Parathyroid adenoma (tissue), 2 donors: ENCODE results near the gene SSR3.

ENCODE experiments used
- H2AFZ ChIP-seq: fragments of 300-600 bp; sonication (generic); one replicate; pipeline ENCODE4 v1.7.0; 2017; ENCODE audit warnings: antibody characterized with exemption, mild to moderate bottlenecking
- H3K27ac ChIP-seq: fragments of 300-600 bp; sonication (generic); one replicate; pipeline ENCODE4 v1.7.0; 2017
- H3K27me3 ChIP-seq: fragments of 300-600 bp; sonication (generic); one replicate; pipeline ENCODE4 v1.7.0; 2017; ENCODE audit warnings: low read length; ENCODE audit not compliant: control insufficient read depth, insufficient read depth
- H3K36me3 ChIP-seq: fragments of 300-600 bp; sonication (generic); one replicate; pipeline ENCODE4 v1.7.0; 2017; ENCODE audit warnings: low read length; ENCODE audit not compliant: control insufficient read depth, insufficient read depth
- H3K4me1 ChIP-seq: fragments of 300-600 bp; sonication (generic); one replicate; pipeline ENCODE4 v1.7.0; 2017; ENCODE audit warnings: control low read depth
- H3K4me2 ChIP-seq: fragments of 300-600 bp; sonication (generic); one replicate; pipeline ENCODE4 v1.7.0; 2017; ENCODE audit warnings: low read length
- H3K4me3 ChIP-seq: fragments of 300-600 bp; sonication (generic); one replicate; pipeline ENCODE4 v1.7.0; 2017; ENCODE audit warnings: low read depth, low read length
- H3K79me2 ChIP-seq: fragments of 300-600 bp; sonication (generic); one replicate; pipeline ENCODE4 v1.7.0; 2017; ENCODE audit warnings: control low read depth
- H3K9ac ChIP-seq: fragments of 300-600 bp; sonication (generic); one replicate; pipeline ENCODE4 v1.7.0; 2017; ENCODE audit warnings: mild to moderate bottlenecking
- H3K9me3 ChIP-seq: fragments of 300-600 bp; sonication (generic); one replicate; pipeline ENCODE4 v1.7.0; 2017; ENCODE audit warnings: low read length; ENCODE audit not compliant: control insufficient read depth
- CTCF ChIP-seq: fragments of 300-600 bp; sonication (generic); IDR thresholded peaks from one replicate; pipeline ENCODE4 v1.7.0; 2017; ENCODE audit warnings: antibody characterized with exemption, mild to moderate bottlenecking
- donor health status: primary hyperparathyroidism.

SSR3 gene

GRCh38 chr3:156527060-156527459 is 27.9 kb downstream of the SSR3 start:
- Histone ChIP-seq H3K9me3 (no peaks in the 10 kb centered on the region), H3K4me1 (peaks cover 5% of the 10 kb centered on the region), H3K27ac (no peak overlapping the region), H3K4me2 (no peak overlapping the region), H3K36me3 (no peaks in the 10 kb centered on the region), H3K79me2 (no peaks in the 10 kb centered on the region), H3K27me3 (no peaks in the 10 kb centered on the region), H3K4me3 (no peak overlapping the region), H2AFZ (no peak overlapping the region), H3K9ac (no peak overlapping the region)
- no peak for TF ChIP-seq CTCF

GRCh38 chr3:156525808-156526207 is 29.1 kb downstream of the SSR3 start:
- no peaks in the 10 kb centered on the region for H3K79me2 ChIP-seq
- H3K36me3 ChIP-seq: no peaks in the 10 kb centered on the region
- H3K9me3 ChIP-seq: no peaks in the 10 kb centered on the region
- no peak for TF ChIP-seq CTCF
- H3K9ac ChIP-seq: no peak overlapping the region
- no peak overlapping the region for H2AFZ ChIP-seq
- H3K27ac ChIP-seq: no peak overlapping the region
- H3K4me1 ChIP-seq: peaks cover 5% of the 10 kb centered on the region
- no peak overlapping the region for H3K4me2 ChIP-seq
- no peak overlapping the region for H3K4me3 ChIP-seq
- no peaks in the 10 kb centered on the region for H3K27me3 ChIP-seq

- no peak for TF ChIP-seq CTCF
- H3K4me2 ChIP-seq: no peak overlapping the region
- H3K27me3 ChIP-seq: no peaks in the 10 kb centered on the region
- H3K4me3 ChIP-seq: no peak overlapping the region
- no peak overlapping the region for H3K9ac ChIP-seq
- H3K4me1 ChIP-seq: peaks cover 5% of the 10 kb centered on the region
- no peak overlapping the region for H3K27ac ChIP-seq
- no peak overlapping the region for H2AFZ ChIP-seq
- H3K79me2 ChIP-seq: no peaks in the 10 kb centered on the region
- no peaks in the 10 kb centered on the region for H3K36me3 ChIP-seq
- no peaks in the 10 kb centered on the region for H3K9me3 ChIP-seq
These were observed 32.2 kb downstream of the SSR3 start for GRCh38 chr3:156522673-156523072.

- no peaks in the 10 kb centered on the region for H3K27me3 ChIP-seq
- no peak for TF ChIP-seq CTCF
- no peaks in the 10 kb centered on the region for H3K79me2 ChIP-seq
These were observed 35.2 kb downstream of the SSR3 start for GRCh38 chr3:156519758-156520162.

GRCh38 chr3:156518726-156519125 is 36.2 kb downstream of the SSR3 start:
- H3K27me3 ChIP-seq: no peaks in the 10 kb centered on the region
- H3K4me3 ChIP-seq: no peak overlapping the region
- H2AFZ ChIP-seq: no peak overlapping the region
- no peaks in the 10 kb centered on the region for H3K79me2 ChIP-seq
- H3K4me1 ChIP-seq: peaks cover 5% of the 10 kb centered on the region
- no peaks in the 10 kb centered on the region for H3K9me3 ChIP-seq
- no peak for TF ChIP-seq CTCF
- H3K4me2 ChIP-seq: no peak overlapping the region
- no peak overlapping the region for H3K27ac ChIP-seq
- no peaks in the 10 kb centered on the region for H3K36me3 ChIP-seq
- no peak overlapping the region for H3K9ac ChIP-seq

More at GRCh38 chr3:156519758-156520162, 35.2 kb downstream of the SSR3 start:
- no peak overlapping the region for H3K4me3 ChIP-seq
- H3K4me2 ChIP-seq: no peak overlapping the region
- H3K27ac ChIP-seq: no peak overlapping the region
- H2AFZ ChIP-seq: no peak overlapping the region
- H3K36me3 ChIP-seq: no peaks in the 10 kb centered on the region
- H3K9me3 ChIP-seq: no peaks in the 10 kb centered on the region
- H3K9ac ChIP-seq: no peak overlapping the region
- peaks cover 5% of the 10 kb centered on the region for H3K4me1 ChIP-seq
